GM19463 (cell line): ENCODE data around the gene ADAMTS9.
A peak's percentile ranks its signal among the peaks of the same experiment; 100 is the strongest.

Experiments used
- ATAC-seq: cut with Tn5 transposase; IDR thresholded peaks from one replicate; pipeline ENCODE4 v1.9.1; 2021; ENCODE audit warnings: mild to moderate bottlenecking, moderate library complexity; ENCODE audit not compliant: unreplicated experiment

Gene ADAMTS9

DNA sequence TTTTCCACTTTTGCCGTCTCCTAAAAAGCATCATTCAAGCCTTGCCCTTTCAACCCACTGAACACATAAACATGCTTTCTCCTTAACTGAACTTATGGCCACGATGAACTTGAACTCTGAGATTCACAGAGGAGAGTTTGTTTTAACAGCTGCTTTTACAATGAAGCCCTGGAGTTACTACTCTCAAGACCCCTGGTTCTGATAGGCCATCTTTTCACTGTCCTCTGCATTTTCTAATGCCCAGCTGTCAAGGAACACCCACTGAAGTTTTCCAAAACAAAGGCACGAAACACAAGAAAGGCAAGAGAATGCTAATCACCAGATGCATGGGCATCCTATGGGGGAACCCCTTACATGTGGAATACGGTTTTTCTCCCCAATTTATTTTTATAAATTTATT lies 100.8 kb downstream of the ADAMTS9 start:
- ATAC-seq = no peak

DNA sequence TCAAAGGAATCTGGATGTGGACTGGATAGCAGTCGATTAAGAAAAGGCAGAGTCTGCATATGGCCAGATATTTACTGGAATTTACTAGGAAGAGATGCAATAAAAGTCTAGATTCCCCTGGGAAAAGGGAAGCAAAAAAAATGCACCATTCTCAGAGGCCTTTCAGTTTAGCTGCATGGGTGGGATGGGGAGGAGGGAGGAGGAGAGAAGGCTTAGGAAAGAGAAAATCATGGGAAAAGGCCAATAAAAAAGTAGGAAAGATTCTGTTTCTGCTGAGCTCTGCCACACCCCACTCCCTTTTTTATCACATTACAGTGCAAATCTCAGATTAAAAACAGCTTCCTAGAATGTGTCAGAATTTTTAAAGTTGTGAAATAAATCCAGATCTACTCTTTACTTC lies 103.6 kb downstream of the ADAMTS9 start:
- no peak for ATAC-seq

DNA sequence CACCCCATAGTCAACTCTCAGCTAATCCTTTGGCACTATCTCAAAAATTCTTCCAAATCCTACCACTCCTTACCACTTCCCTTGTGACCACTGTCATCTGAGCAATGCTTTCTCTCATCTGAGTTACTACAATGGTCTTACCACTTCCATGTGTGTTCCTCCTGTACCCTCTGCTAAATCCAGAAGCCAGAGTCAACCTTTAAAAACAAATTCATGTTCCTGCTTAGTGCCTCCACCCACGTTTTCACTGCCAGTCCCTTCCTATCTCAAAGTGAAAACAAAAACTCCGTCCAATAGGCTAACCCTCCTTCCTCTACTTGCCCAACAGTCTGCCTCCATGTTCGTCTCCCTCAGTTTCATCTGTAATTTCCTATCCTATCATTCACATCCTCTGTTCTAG lies 109.0 kb downstream of the ADAMTS9 start:
- ATAC-seq = no peak

DNA sequence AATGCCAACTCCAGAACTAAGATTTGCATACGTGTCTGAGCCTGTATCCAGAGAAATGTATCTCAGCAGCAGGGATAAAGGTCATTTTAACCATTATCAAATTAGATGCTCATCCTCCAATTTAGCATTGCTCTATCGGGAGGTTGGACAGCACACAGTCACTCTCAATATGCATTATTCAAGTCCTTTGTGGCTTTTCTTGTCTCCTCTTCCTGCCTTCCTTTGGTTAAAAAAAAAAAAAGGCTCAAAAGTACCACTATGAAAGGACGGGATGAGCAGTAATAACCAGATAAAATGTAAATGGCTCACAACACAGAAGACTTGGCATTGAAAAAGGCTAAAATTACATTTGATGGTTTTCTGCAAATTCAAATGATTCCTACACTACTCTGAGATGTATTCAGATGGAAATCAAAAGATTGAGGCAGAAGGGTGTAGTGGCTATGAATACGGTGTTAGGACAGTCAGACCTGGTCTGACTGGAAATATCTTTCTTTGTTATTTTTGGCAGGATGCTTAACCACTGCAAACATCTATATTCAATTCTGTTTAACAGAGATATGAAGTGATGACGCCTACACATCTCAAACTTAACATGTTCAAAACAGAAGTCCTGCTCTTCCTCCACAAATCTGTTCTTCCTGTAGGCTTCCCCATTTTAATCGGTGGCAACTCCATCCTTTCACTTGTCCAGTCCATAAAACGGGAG lies 109.6 kb downstream of the ADAMTS9 start:
- ATAC-seq = no peak

DNA sequence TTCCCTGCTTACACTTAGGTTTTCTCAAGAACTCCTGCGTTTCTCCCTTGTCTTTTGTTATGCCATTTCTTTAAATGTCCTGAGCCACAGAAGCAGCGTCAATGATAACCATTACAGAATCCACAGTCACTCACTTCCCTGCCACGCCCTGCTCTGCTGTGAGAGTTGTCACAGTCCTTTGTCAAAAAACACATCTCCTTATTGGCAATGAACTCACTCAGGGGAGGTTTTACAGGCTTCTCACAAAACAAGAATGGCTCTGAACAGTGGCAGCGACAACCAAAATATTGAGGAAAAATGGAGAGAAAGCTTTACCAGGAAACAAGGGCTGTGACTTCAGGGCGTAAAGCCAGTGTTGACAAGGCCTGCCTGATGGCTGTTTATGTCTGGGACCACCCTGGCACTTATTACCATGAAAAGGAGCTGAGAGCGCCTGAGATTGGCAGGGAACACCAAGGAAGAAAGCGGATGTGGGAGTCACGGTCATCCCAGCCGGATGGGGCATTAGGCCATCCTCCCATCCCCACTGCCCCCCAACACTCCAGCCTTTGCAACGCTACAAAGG lies 111.5 kb downstream of the ADAMTS9 start:
- ATAC-seq = no peak

DNA sequence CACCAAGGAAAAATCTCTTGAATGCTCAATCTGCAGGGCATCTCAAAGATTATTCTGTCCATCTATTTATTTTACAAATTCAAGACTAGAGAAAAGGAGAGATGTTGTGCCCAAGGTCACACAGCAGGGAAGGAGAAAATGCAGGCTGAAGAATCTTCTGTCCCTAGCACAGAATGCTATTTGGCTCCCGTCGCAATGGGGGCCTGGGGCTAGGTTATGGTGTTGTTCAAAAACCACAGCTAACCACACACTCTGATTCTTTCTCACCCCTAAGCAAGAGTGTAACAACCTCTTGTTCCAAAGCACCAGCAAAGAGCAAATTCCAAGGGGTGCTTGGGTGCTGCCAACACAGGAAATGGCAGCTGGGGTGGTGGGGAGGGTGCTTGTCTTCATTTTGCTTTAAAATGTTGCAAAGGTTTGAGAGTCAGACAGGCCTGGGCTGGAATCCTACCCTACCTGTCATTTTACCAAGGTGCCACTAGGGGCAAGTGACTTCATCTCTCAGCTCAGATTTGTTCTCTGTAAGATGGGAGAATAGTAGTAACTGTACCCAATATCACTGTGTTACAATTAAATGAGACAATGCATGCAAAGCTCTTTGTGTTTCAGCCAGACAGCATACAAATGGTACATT lies 112.5 kb downstream of the ADAMTS9 start:
- ATAC-seq = peak; percentile 92

DNA sequence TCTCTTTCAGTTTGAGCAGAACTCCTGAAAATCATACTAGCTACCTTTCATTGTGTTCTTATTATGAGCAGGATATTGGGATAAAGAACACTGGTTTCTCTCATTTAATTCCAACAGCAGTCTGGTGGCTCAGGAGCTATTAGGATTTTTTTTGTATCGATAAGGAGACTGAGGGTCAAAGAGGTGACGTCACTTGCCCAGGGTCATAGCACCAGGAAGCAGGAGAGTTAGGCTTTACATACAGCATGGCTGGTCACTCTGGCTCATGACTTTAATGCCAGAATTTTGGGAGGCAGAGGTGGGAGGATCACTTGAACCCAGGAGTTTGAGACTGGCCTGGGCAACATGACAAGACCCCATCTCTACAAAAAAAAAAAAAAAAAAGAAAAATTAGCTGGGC lies 113.6 kb downstream of the ADAMTS9 start:
- no peak for ATAC-seq

DNA sequence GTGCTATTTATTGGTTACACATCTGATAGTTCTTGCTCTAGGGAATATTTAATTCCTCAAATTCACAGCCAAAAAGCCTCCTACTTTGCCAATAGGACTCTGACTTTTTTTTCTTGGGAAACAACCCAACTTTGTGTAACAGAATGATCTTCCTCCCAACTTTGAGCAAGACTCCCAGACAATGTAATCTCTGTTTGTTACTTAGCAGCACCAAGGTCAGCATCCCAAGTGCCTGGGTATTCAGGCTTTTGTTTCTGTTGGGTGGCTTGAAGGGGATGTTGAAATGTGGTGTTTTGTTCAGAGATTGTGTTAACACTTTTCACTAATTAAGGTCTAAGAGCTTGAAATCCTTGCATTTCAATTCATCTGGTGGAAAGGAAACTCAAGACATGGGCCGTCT lies 115.8 kb downstream of the ADAMTS9 start:
- ATAC-seq = no peak

DNA sequence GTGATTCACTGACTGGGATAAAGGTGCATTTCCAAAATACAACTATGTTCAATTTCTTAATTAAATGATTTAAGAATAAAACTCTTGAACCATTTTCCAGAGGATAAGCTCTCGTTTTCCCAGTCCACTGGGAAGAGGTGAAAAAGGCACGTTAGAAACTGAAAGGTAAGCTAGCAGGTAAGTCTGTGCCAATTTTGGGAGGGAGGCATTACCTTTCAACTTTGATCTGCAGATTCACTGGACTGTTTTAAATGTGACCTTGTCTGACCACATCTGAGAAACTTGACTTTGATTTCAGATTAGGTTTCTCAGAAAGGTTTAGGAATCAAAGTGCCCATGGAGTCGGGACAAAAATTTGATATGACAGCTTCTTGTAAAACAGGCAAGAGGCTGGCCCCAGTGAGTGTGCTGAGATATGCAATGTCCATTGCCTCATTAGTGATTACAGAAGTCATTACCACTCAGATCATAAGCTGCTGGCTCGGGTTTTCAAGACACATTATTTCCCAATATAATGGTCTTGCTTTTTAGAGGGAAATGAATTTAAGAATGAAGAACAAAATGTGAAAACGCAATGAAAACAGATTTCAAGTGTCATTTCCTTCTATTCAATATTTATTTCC lies 118.8 kb downstream of the ADAMTS9 start:
- no peak for ATAC-seq

DNA sequence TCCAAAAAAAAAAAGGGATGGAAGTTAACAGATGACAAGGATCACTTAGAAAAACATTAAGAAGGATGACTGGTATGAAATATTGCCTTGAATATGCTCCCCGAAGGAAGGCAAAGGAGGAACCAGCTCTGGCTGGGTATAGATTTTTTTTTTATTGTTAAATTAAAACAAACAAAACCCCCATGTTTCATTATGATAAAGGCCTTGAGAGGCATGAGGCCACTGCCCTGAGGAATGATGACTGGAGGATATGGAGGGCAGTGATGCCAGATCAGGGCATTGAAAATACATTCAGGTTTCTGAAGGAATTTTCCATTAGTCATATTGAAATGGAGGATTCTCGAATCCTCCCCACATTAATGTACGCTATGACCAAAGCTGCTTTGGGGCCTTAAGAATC lies 120.9 kb downstream of the ADAMTS9 start:
- no peak for ATAC-seq

DNA sequence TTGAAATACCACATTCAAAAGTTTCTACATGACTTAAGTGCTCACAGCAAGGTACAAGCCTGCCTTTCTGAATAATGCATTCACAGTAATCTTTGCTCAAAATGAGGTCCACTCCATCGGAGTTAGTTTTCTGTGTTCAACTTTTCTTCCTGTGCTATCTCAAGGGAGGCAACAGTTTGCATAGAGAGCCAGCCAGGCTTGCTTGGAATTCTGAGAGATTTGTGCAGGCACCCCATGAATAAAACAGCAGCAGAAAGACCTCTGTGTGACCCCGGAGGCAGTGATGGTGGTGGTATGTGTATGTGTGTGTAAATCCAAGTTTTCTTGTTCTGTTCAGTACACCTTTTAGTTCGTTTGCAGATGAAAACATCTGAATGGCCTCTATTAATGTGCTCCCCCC lies 124.0 kb downstream of the ADAMTS9 start:
- no peak for ATAC-seq

DNA sequence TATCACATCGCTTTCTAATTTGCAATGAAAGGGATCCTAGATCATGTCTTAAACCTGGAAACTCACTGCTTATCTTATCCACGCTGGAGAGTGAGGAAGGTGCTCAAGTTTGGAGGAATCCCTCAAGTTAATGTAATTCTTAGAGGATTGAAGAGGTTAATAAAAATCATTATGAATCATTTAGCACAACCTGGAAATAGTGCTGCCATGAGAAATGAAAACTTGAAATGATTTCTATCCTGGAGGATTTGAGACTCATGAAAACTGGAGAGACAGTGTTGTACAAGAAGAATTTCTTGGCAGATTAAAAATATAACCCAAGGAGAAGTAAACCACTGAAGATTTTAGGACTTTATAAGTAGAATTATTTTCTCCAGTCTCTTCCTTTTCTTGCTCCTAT lies 125.9 kb downstream of the ADAMTS9 start:
- ATAC-seq = no peak

DNA sequence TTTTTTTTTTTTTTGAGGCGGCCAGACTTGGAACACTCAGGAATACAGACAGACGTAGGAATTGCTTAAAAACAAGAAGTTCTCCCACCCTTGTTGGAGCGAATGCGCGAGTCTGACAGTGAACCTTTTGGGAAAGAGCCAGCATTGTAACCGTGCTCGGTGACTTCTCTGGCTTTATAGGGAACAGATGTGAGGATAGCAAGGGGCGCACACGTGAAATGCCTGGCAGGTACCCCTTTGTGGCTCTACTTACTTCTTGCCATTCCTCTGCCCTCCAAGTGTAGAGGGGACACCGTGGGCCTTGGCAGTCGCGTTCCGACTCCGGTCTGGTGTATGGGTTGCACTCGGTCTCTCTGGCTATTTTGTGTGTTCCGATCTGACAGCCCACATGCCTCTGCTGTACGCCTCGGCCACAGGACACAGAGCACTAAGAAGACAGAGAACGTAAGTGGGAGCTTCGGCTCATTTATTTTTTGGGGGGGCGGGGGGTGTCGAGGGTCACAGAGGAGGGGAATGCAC lies 126.4 kb downstream of the ADAMTS9 start:
- ATAC-seq = no peak

DNA sequence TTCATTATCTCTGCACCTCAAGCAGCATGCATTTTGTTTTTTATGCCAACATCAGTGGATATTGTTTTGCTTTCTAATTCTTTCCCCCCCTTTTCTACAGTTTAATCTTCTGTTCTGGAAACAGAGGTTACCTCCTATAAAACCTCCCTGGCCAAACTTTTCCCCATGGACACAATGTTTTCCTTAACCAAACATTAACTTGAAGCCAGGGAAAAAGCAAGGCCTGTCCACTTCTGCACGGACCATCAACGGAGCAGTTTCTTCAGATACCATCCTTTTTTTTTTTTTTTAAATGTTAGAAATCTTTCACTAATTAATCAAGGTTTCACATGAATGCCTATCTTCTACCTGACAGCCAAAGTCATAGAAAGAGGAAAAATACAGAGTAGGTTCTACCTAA lies 127.0 kb downstream of the ADAMTS9 start:
- no peak for ATAC-seq

DNA sequence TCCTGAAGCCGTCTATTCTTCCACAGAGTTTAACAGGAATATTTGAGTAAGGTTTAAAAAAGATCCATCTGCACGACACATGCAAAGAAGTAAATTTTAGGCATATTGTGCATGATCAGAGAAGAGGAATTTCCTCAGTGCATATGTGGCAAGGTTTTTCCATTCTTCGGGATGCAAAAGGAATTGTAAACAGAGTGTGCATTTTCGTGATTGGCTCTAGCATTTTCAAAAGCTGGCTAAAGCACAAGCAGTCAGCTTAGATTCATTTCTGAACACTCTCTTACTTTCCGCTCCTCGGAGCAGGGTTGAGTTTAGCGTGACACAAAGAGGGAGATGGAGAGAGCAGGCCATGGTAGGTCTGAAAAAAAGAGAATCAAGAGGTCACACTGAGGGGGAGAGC lies 128.2 kb downstream of the ADAMTS9 start:
- no peak for ATAC-seq

DNA sequence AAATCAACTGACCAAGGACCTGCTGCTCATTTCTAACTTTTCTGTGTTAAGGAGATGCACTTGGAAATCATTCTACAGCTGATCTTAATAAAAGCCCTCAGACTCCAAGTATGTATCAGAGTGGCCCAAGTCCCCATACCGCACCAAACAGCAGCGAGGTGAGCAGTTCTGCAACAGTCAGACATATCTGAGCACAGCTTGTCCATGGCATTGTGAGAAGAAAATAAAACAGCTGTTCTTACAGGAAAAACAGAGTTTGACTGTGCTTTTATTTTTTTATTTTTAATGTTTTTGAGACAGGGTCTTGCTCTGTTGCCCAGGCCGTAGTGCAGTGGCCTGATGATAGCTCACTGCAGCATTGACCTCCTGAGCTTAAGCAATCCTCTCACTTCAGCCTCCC lies 131.8 kb downstream of the ADAMTS9 start:
- no peak for ATAC-seq

DNA sequence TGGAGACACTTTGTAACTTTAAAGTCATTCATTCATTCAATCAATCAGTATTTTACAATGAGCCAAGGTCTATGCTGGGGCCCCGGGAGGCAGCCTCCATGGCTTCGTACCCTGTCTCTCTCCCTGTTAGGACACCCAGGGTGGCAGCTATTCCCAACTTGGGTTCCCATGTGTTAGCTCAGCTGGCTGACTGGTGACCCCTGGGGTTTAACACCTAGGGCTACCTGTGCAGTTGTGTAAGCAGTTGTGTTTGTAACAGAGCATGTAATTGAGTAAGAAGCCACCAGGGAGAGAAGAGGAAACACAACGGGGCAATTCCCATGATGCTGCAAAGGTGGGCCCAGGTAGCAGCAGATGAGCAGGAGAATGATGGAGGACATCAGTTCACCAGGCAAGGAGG lies 132.4 kb downstream of the ADAMTS9 start:
- no peak for ATAC-seq

DNA sequence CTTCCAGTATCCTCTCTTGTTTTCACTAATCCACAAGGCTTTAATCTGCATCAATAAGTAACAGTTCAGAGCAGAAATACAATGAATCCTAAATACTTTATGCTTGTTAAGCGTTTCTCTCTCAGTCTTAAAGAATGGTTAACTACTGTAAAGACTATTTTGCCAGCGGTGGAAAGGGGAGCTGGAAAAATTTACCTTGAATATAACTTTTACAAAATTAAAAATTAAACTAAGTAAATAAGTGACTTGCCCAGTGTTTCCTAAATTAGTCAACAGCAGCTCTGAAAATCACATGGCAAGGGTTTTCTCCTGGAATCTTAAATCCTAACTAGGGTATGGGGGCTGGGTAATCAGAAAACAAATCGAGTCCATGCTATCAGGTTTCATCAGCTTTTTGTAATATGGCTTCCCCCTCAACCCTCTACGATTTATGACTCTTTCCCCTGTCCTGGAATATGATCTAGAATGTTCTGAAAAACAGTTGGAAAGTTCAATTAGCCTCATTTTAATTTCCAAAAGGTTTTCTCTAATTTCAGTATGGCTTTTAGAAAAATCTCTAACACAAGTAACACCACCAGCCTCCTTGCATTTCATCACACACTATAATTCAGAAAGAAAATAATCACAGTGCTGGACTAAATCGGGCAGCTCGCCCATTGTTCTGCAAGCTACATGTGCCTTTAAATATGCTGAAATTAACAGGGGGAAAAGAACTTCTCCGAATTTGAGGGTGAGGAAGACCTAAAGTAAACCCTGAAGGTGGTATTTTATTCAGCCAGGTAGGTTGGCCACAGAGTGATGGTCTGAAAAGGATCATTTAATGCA lies 133.5 kb downstream of the ADAMTS9 start:
- no peak for ATAC-seq

DNA sequence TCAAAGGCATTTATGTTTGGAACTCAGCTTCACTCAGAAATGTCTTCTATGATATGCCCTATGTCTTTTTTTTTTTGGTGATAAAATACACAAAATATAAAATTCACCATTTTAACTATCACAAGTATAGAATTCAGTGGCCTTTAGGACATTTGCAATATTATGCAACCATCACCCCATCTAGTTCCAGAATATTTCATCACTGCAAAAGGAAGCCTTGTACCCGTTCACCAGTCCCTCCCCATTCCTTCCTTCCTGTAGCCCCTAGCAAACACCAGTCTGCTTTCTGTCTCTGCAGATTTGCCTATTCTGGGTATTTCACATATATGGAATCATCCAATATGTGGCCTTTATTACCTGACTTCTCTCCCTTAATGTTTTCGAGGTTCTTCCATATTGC lies 134.8 kb downstream of the ADAMTS9 start:
- no peak for ATAC-seq

DNA sequence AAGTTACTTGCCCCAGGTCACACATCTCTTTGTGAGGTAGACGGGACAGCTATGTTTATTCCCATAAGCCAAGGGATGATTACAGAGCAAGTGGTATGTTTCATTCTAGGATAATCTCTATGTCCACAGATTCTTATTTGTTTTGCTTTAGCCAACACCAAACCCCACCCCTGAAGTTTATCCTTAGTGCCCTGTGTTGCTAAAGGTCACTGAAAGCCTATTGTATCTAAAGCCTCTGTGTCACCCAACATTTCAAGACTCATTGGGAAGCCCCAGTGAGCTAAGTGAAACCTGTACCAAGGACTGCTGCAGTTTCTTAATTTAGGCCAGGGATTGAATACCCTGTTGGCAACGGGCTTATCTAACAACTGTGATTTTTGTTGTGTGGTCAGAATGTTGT lies 135.6 kb downstream of the ADAMTS9 start:
- no peak for ATAC-seq

DNA sequence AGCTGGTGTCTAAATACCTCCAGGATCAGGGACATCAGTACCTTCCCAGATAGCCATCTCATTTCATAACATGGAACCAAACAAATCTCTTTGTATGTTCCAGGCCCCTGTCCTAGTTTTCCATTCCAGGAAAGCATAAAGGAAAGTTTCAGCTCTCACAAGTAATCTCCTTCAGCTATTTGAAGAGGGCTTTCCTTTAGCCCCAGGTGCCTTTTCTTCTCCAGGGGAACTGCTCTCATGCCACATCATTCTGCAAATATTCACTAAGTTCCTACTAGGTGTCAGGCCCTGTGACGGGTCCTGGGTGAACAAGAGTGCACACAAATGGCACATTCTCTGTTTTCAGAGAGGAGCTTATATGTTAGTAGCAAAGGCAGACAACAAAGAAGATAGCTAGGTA lies 136.1 kb downstream of the ADAMTS9 start:
- ATAC-seq = no peak
